HepG2 (cell line): ENCODE measurements around the gene BICRA. TPM values are rescaled to one million over a fixed set of nuclear protein-coding genes. Genes with fewer than 3 reads are reported as not detected.

Source experiments
- ARHGAP35 ChIP-seq: sonication (generic); formaldehyde crosslinking; IDR thresholded peaks from 2 replicates; pipeline ENCODE4 v1.9.0; 2022; ENCODE audit warnings: mild to moderate bottlenecking, inconsistent platforms, moderate library complexity, missing genetic modification reagents, borderline replicate concordance
- ATAD3A ChIP-seq: sonication (generic); formaldehyde crosslinking; IDR thresholded peaks from 2 replicates; pipeline ENCODE4 v1.4.0; 2020; ENCODE audit warnings: missing genetic modification reagents
- FLYWCH1 ChIP-seq: sonication (generic); formaldehyde crosslinking; IDR thresholded peaks from 2 replicates; pipeline ENCODE4 v1.8.1; 2023; ENCODE audit warnings: mild to moderate bottlenecking, missing genetic modification reagents
- HMG20B ChIP-seq: conservative IDR thresholded peaks from 2 replicates; pipeline ENCODE4 v1.6.1; 2016; ENCODE audit warnings: missing genetic modification reagents, missing compliant biosample characterization
- MTF1 ChIP-seq: sonication (generic); formaldehyde crosslinking; IDR thresholded peaks from 2 replicates; pipeline ENCODE4 v1.5.0; 2020; ENCODE audit warnings: missing genetic modification reagents
- MXD1 ChIP-seq: sonication (generic); formaldehyde crosslinking; IDR thresholded peaks from 2 replicates; pipeline ENCODE4 v1.4.0; 2020; ENCODE audit warnings: mild to moderate bottlenecking, missing genetic modification reagents
- PHF21A ChIP-seq: sonication (generic); formaldehyde crosslinking; IDR thresholded peaks from 2 replicates; pipeline ENCODE4 v1.5.0; 2020; ENCODE audit warnings: mild to moderate bottlenecking, missing genetic modification reagents
- RAD21 ChIP-seq: fragments of 450-650 bp; formaldehyde crosslinking; IDR thresholded peaks from 2 replicates; pipeline ENCODE4 v1.5.0; 2020; ENCODE audit warnings: mild to moderate bottlenecking
- SMARCC2 ChIP-seq: fragments of 450-650 bp; IDR thresholded peaks from 2 replicates; pipeline ENCODE4 v1.6.1; 2017; ENCODE audit warnings: antibody characterized with exemption, mild to moderate bottlenecking
- SNRNP70 ChIP-seq: fragments of 200-400 bp; formaldehyde crosslinking; IDR thresholded peaks from 2 replicates; pipeline ENCODE4 v1.6.1; 2017; ENCODE audit warnings: mild to moderate bottlenecking, low read depth, low read length, moderate library complexity
- SP2 ChIP-seq: sonication (generic); formaldehyde crosslinking; IDR thresholded peaks from 2 replicates; pipeline ENCODE4 v1.5.1; 2020; ENCODE audit warnings: mild to moderate bottlenecking, missing genetic modification reagents
- TFDP1 ChIP-seq: IDR thresholded peaks from 2 replicates; pipeline ENCODE4 v1.6.1; 2016; ENCODE audit warnings: missing compliant biosample characterization, missing genetic modification reagents, borderline replicate concordance
- ZNF225 ChIP-seq: sonication (generic); formaldehyde crosslinking; IDR thresholded peaks from 2 replicates; pipeline ENCODE4 v1.4.0; 2020; ENCODE audit warnings: mild to moderate bottlenecking, missing genetic modification reagents
- ZNF274 ChIP-seq: sonication (generic); formaldehyde crosslinking; IDR thresholded peaks from 2 replicates; pipeline ENCODE4 v1.5.1; 2020; ENCODE audit warnings: mild to moderate bottlenecking, missing genetic modification reagents
- ZNF335 ChIP-seq: sonication (generic); formaldehyde crosslinking; IDR thresholded peaks from 2 replicates; pipeline ENCODE4 v1.4.0; 2020; ENCODE audit warnings: missing genetic modification reagents
- ZNF513 ChIP-seq: sonication (generic); formaldehyde crosslinking; conservative IDR thresholded peaks from 2 replicates; pipeline ENCODE4 v1.5.0; 2020; ENCODE audit warnings: missing genetic modification reagents
- ZNF569 ChIP-seq: sonication (generic); formaldehyde crosslinking; IDR thresholded peaks from 2 replicates; pipeline ENCODE4 v1.5.0; 2020; ENCODE audit warnings: mild to moderate bottlenecking, missing genetic modification reagents, moderate library complexity, borderline replicate concordance
- ZNF605 ChIP-seq: sonication (generic); formaldehyde crosslinking; IDR thresholded peaks from 2 replicates; pipeline ENCODE4 v1.8.0; 2022; ENCODE audit warnings: mild to moderate bottlenecking, missing genetic modification reagents
- polyA plus RNA-seq, 8 experiments: library from polyadenylated mRNA; depleted of rRNA in 3 of 8; stranded (reverse) in 7 of 8; unstranded in 1 of 8; fragments of >200 nt; fragmentation: Illumina TruSeq in 4 of 8; extraction: Trizol in 4 of 8; gene quantifications; 2 replicates each; pipeline versions ENCODE4 v1.2.1 to v1.2.3, GENCODE V29; 2011 to 2016; ENCODE audit warnings: low read depth in 4 of 8, missing spikeins in 1 of 8, mixed read lengths in 1 of 8; ENCODE audit not compliant: insufficient read depth in 1 of 8
- total RNA-seq, 5 experiments: library from RNA; depleted of rRNA; stranded (reverse); fragments of >200 nt; fragmentation: Illumina TruSeq; extraction: Trizol; gene quantifications; 2 replicates each; pipeline ENCODE4 v1.2.3, GENCODE V29; 2016; ENCODE audit warnings: low read depth in 1 of 5
- TF ChIP-seq, protein P1 (sequence below): sonication (generic); formaldehyde crosslinking; IDR thresholded peaks from 2 replicates; pipeline ENCODE4 v1.5.1; 2020; ENCODE audit warnings: mild to moderate bottlenecking, missing genetic modification reagents, moderate library complexity
- TF ChIP-seq, protein P2 (sequence below): sonication (generic); formaldehyde crosslinking; IDR thresholded peaks from 2 replicates; pipeline ENCODE4 v1.8.1; 2023; ENCODE audit warnings: mild to moderate bottlenecking, missing genetic modification reagents
- TF ChIP-seq, protein P3 (sequence below): sonication (generic); formaldehyde crosslinking; IDR thresholded peaks from 2 replicates; pipeline ENCODE4 v1.8.1; 2023; ENCODE audit warnings: mild to moderate bottlenecking, missing genetic modification reagents, borderline replicate concordance

The BICRA gene
- total and polyA plus RNA-seq, 2 of the 13 experiments (the other 11 are each of a cell fraction or from before 2014, with no cell fraction given) = 0.55 to 0.71 TPM

- TF ChIP-seq, protein P1, sequence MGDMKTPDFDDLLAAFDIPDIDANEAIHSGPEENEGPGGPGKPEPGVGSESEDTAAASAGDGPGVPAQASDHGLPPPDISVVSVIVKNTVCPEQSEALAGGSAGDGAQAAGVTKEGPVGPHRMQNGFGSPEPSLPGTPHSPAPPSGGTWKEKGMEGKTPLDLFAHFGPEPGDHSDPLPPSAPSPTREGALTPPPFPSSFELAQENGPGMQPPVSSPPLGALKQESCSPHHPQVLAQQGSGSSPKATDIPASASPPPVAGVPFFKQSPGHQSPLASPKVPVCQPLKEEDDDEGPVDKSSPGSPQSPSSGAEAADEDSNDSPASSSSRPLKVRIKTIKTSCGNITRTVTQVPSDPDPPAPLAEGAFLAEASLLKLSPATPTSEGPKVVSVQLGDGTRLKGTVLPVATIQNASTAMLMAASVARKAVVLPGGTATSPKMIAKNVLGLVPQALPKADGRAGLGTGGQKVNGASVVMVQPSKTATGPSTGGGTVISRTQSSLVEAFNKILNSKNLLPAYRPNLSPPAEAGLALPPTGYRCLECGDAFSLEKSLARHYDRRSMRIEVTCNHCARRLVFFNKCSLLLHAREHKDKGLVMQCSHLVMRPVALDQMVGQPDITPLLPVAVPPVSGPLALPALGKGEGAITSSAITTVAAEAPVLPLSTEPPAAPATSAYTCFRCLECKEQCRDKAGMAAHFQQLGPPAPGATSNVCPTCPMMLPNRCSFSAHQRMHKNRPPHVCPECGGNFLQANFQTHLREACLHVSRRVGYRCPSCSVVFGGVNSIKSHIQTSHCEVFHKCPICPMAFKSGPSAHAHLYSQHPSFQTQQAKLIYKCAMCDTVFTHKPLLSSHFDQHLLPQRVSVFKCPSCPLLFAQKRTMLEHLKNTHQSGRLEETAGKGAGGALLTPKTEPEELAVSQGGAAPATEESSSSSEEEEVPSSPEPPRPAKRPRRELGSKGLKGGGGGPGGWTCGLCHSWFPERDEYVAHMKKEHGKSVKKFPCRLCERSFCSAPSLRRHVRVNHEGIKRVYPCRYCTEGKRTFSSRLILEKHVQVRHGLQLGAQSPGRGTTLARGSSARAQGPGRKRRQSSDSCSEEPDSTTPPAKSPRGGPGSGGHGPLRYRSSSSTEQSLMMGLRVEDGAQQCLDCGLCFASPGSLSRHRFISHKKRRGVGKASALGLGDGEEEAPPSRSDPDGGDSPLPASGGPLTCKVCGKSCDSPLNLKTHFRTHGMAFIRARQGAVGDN = peak; percentile 82
- TF ChIP-seq, protein P2, sequence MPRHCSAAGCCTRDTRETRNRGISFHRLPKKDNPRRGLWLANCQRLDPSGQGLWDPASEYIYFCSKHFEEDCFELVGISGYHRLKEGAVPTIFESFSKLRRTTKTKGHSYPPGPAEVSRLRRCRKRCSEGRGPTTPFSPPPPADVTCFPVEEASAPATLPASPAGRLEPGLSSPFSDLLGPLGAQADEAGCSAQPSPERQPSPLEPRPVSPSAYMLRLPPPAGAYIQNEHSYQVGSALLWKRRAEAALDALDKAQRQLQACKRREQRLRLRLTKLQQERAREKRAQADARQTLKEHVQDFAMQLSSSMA (CRISPR knock-in tag) = no peak
- TF ChIP-seq FLYWCH1 (CRISPR knock-in tag) = no peak
- no peak for TF ChIP-seq SNRNP70
- peak; percentile 92 for TF ChIP-seq TFDP1 (CRISPR knock-in tag)
- TF ChIP-seq, protein P3, sequence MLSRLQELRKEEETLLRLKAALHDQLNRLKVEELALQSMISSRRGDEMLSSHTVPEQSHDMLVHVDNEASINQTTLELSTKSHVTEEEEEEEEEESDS (CRISPR knock-in tag) = no peak
- no peak for TF ChIP-seq ZNF513 (CRISPR knock-in tag)
- no peak for TF ChIP-seq ATAD3A (CRISPR knock-in tag)
- TF ChIP-seq ZNF605 (CRISPR knock-in tag) = peak; percentile 67
- peak; percentile 86 for TF ChIP-seq SP2
- TF ChIP-seq ZNF569 (CRISPR knock-in tag) = no peak
- 0 out of 2 replicates have a peak, but pooled peaks have one; percentile 72 for TF ChIP-seq ZNF274 (CRISPR knock-in tag)
- no peak for TF ChIP-seq SMARCC2
- no peak for TF ChIP-seq MTF1 (CRISPR knock-in tag)
- TF ChIP-seq ZNF335 (CRISPR knock-in tag) = peak; percentile 99
- TF ChIP-seq RAD21 (CRISPR knock-in tag) = 0 out of 2 replicates have a peak, but pooled peaks have one; percentile 38
- no peak for TF ChIP-seq MXD1 (CRISPR knock-in tag)
- no peak for TF ChIP-seq ARHGAP35 (CRISPR knock-in tag)
- 0 out of 2 replicates have a peak, but pooled peaks have one; percentile 7 for TF ChIP-seq HMG20B (CRISPR knock-in tag)
- TF ChIP-seq ZNF225 (CRISPR knock-in tag) = no peak; the same call in 1 of the 2 replicates
- peak; percentile 99 for TF ChIP-seq PHF21A (CRISPR knock-in tag)
Observed at GRCh38 chr19:47600246-47601179, 8.4 kb upstream of the BICRA start (continued).
